ENCODE measurements around the gene SYTL3.

- no peak for TF ChIP-seq CTCF (IDR thresholded peaks at IDR 0.05)
- no peak for TF ChIP-seq POLR2A (IDR thresholded peaks at IDR 0.05)
Measured at GRCh38 chr6:158737082-158737709, 87.3 kb downstream of the SYTL3 start.

Measured in body of pancreas (tissue), 4 donors.